H54 (cell line): ENCODE data around the gene SCTR.
"Not testable (repeated sequence)": the region's sequence is repeated elsewhere in the genome, so short reads cannot be mapped to it uniquely, and the experiment has no call there.

ENCODE experiments used
- DNase-seq: peaks from one replicate; pipeline ENCODE4 v3.0.0; 2011; ENCODE audit warnings: low spot score, mixed read lengths; ENCODE audit not compliant: insufficient read length
- FAIRE-seq: peaks from 3 replicates; lab custom pipeline; 2011; peaks lifted over from hg19 to GRCh38; lab: Jason Lieb, UNC
- POLR2A ChIP-seq: IDR thresholded peaks from 2 replicates; pipeline ENCODE4 v1.6.1; 2011; ENCODE audit warnings: low read depth, mild to moderate bottlenecking, low read length

SCTR gene

GRCh38 chr2:119409506-119409905 lies 114.8 kb downstream of the SCTR start:
- no peak for TF ChIP-seq POLR2A
- no peak for FAIRE-seq

GRCh38 chr2:119408221-119408619 lies 116.1 kb downstream of the SCTR start:
- no peak for DNase-seq
- FAIRE-seq, result no peak
- TF ChIP-seq POLR2A, result no peak

More at GRCh38 chr2:119409506-119409905, 114.8 kb downstream of the SCTR start:
- no peak for DNase-seq

GRCh38 chr2:119407430-119408220 lies 116.7 kb downstream of the SCTR start:
- TF ChIP-seq POLR2A, result no peak
- DNase-seq (peak; percentile 42), FAIRE-seq (peak; percentile 85)

- no peak for DNase-seq
- TF ChIP-seq POLR2A, result no peak
Observed at GRCh38 chr2:119405151-119405550, 119.1 kb downstream of the SCTR start.

GRCh38 chr2:119403618-119404017 lies 120.7 kb downstream of the SCTR start:
- DNase-seq, FAIRE-seq: not testable (repeated sequence)

More at GRCh38 chr2:119405151-119405550, 119.1 kb downstream of the SCTR start:
- no peak for FAIRE-seq

GRCh38 chr2:119402645-119403560 lies 121.4 kb downstream of the SCTR start:
- DNase-seq, result no peak
- FAIRE-seq, result no peak
- TF ChIP-seq POLR2A, result no peak

GRCh38 chr2:119402106-119402505 lies 122.2 kb downstream of the SCTR start:
- no peak for TF ChIP-seq POLR2A
- FAIRE-seq (no peak), DNase-seq (no peak)

- DNase-seq (no peak), FAIRE-seq (no peak)
- no peak for TF ChIP-seq POLR2A
Observed at GRCh38 chr2:119397196-119397595, 127.1 kb downstream of the SCTR start.

- no peak for FAIRE-seq
- TF ChIP-seq POLR2A, result no peak
- no peak for DNase-seq
Observed at GRCh38 chr2:119393971-119394748, 130.1 kb downstream of the SCTR start.
